K562 (cell line): ENCODE measurements around the gene PRELID3B. TPM values are rescaled to one million over a fixed set of nuclear protein-coding genes. Genes with fewer than 3 reads are reported as not detected.

Experiments
- CHD2 ChIP-seq: IDR thresholded peaks from 2 replicates; pipeline ENCODE4 v1.6.1; 2011; ENCODE audit warnings: low read depth, low read length
- FOXA3 ChIP-seq, 2 experiments: fragments of 450-650 bp in 1 of 2; sonication (generic) in 1 of 2; formaldehyde crosslinking; IDR thresholded peaks in 1 of 2; conservative IDR thresholded peaks in 1 of 2; 2 replicates each; pipeline versions ENCODE4 v1.4.0 to v1.8.0; 2020 to 2022; ENCODE audit warnings: mild to moderate bottlenecking in 2 of 2, missing genetic modification reagents in 1 of 2
- KAT2B ChIP-seq: IDR thresholded peaks from one replicate; pipeline ENCODE4 v1.6.1; 2012; ENCODE audit warnings: low read depth, mild to moderate bottlenecking, control low read depth, inconsistent platforms, low read length, moderate library complexity
- MYNN ChIP-seq, 2 experiments: sonication (generic); formaldehyde crosslinking in 1 of 2; IDR thresholded peaks; 2 replicates each; pipeline versions ENCODE4 v1.5.0 to v1.6.1; 2016 to 2020; ENCODE audit warnings: antibody characterized with exemption in 1 of 2, missing genetic modification reagents in 1 of 2
- NFIX ChIP-seq: fragments of 250-450 bp; sonication (Bioruptor Pico); IDR thresholded peaks from 2 replicates; pipeline ENCODE4 v1.4.0; 2020; ENCODE audit warnings: low read depth, mild to moderate bottlenecking, moderate library complexity
- NR2F6 ChIP-seq: fragments of 450-650 bp; formaldehyde crosslinking; IDR thresholded peaks from 2 replicates; pipeline ENCODE4 v1.4.0; 2020; ENCODE audit warnings: mild to moderate bottlenecking
- PTBP1 ChIP-seq: fragments of 200-400 bp; formaldehyde crosslinking; IDR thresholded peaks from 2 replicates; pipeline ENCODE4 v1.6.1; 2017; ENCODE audit warnings: low read depth, low read length
- RAD21 ChIP-seq, 2 experiments: fragments of 250-450 bp in 1 of 2; fragments of 450-650 bp in 1 of 2; sonication (Bioruptor Pico) in 1 of 2; formaldehyde crosslinking in 1 of 2; IDR thresholded peaks in 1 of 2; conservative IDR thresholded peaks in 1 of 2; 2 replicates each; pipeline versions ENCODE4 v1.4.0 to v1.8.0; 2020 to 2022; ENCODE audit warnings: mild to moderate bottlenecking in 2 of 2, moderate library complexity in 1 of 2
- SIX5 ChIP-seq, 2 experiments: IDR thresholded peaks; 2 replicates each; pipeline ENCODE4 v1.6.1; 2011; ENCODE audit warnings: low read length in 2 of 2, borderline replicate concordance in 1 of 2, low read depth in 1 of 2, mild to moderate bottlenecking in 1 of 2, moderate library complexity in 1 of 2; ENCODE audit not compliant: insufficient read depth in 1 of 2
- SREBF1 ChIP-seq: fragments of 150-350 bp; IDR thresholded peaks from 2 replicates; pipeline ENCODE4 v1.6.1; 2014; ENCODE audit warnings: antibody characterized with exemption, low read depth, low read length, borderline replicate concordance
- SRF ChIP-seq, 2 experiments: fragments of 250-450, 450-650 bp in 1 of 2; sonication (Bioruptor Pico) in 1 of 2; sonication (generic) in 1 of 2; formaldehyde crosslinking; IDR thresholded peaks; 2 replicates each; pipeline versions ENCODE4 v1.5.0 to v1.5.1; 2020 to 2022; ENCODE audit warnings: mild to moderate bottlenecking in 1 of 2, missing genetic modification reagents in 1 of 2
- TEAD1 ChIP-seq, 2 experiments: fragments of 450-650 bp in 1 of 2; sonication (generic) in 1 of 2; formaldehyde crosslinking; IDR thresholded peaks; 2 replicates each; pipeline versions ENCODE4 v1.4.0 to v1.8.0; 2020 to 2022; ENCODE audit warnings: mild to moderate bottlenecking in 2 of 2, missing genetic modification reagents in 1 of 2
- ZNF274 ChIP-seq: IDR thresholded peaks from 2 replicates; pipeline ENCODE4 v1.6.1; 2011; ENCODE audit warnings: low read depth, mild to moderate bottlenecking, low read length, moderate library complexity, borderline replicate concordance
- ZNF707 ChIP-seq: fragments of 250-450 bp; sonication (Bioruptor Pico); conservative IDR thresholded peaks from 2 replicates; pipeline ENCODE4 v1.8.0; 2022; ENCODE audit warnings: inconsistent platforms, mild to moderate bottlenecking, moderate library complexity
- ZNF766 ChIP-seq: fragments of 200-800 bp; sonication (Bioruptor generic); conservative IDR thresholded peaks from 2 replicates; pipeline ENCODE4 v1.6.1; 2016; ENCODE audit warnings: missing genetic modification characterization, missing compliant biosample characterization
- polyA plus RNA-seq, 8 experiments: library from polyadenylated mRNA; depleted of rRNA in 4 of 8; stranded (reverse) in 5 of 8; unstranded in 3 of 8; fragments of >200 nt; fragmentation: Nextera tagmentation in 2 of 8; fragmentation: Illumina TruSeq in 1 of 8; extraction: Ambion mirVana in 2 of 8; extraction: Trizol in 1 of 8; gene quantifications; 2 replicates each; pipeline versions ENCODE4 v1.2.1 to v1.2.3, GENCODE V29; 2011 to 2014; ENCODE audit warnings: inconsistent platforms in 1 of 8, missing spikeins in 1 of 8
- total RNA-seq, 7 experiments: library from RNA; depleted of rRNA in 6 of 7; stranded (reverse); fragments of >200 nt in 6 of 7; fragmentation: Illumina TruSeq in 2 of 7; extraction: Trizol in 2 of 7; gene quantifications; 2 replicates each; pipeline versions ENCODE4 v1.2.1 to v1.2.3, GENCODE V29; 2011 to 2021; ENCODE audit warnings: low replicate concordance in 1 of 7
- TF ChIP-seq, protein P1 (sequence below): sonication (generic); formaldehyde crosslinking; IDR thresholded peaks from 2 replicates; pipeline ENCODE4 v1.8.1; 2023; ENCODE audit warnings: mild to moderate bottlenecking, missing genetic modification reagents
- TF ChIP-seq, protein P2 (sequence below): fragments of 250-450 bp; sonication (Bioruptor Pico); IDR thresholded peaks from 2 replicates; pipeline ENCODE4 v1.4.0; 2020; ENCODE audit warnings: mild to moderate bottlenecking, moderate library complexity, borderline replicate concordance
- TF ChIP-seq, protein P3 (sequence below): sonication (generic); formaldehyde crosslinking; IDR thresholded peaks from 2 replicates; pipeline ENCODE4 v1.8.0; 2022; ENCODE audit warnings: mild to moderate bottlenecking, missing genetic modification reagents

Gene PRELID3B
- total and polyA plus RNA-seq, 9 of the 15 experiments (the other 6 are each of a cell fraction or from before 2014, with no cell fraction given) = 77.0 to 186 (median 101) TPM

DNA sequence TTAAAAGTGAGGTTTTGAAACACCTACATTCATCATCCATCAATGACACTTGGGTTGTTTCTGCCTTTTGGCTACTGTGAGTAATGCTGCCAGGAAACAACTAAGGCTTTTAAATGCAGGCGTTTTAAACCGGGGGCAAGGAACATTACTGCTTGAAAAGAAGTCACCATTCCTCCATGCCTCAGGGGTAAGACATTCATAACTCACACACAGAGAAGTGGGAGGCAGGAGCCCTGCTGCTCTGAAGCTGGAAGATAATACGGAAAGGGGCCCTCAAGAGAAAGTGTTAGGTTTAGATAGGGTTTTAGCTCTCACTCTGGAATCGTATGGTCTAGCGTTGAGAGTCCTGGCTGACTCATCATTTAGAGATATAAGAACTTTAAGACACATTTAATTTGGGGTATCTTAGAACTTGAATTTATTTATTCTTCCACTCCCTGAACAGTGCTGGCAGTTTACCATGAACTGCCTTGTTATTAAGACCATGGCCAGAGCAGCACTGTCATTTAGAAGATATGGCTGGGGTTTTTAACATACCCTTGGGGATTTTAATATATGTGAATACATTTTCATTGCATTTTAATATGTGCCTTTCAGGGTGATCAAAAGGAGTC, 21.5 kb downstream of the PRELID3B start (continued):
- no peak for TF ChIP-seq RAD21 (CRISPR knock-in tag; conservative IDR thresholded peaks at IDR 0.05 in 1 of 2, IDR thresholded peaks at IDR 0.05 in 1 of 2)
- no peak for TF ChIP-seq KAT2B
- no peak for TF ChIP-seq FOXA3 (CRISPR knock-in tag; conservative IDR thresholded peaks at IDR 0.05 in 1 of 2, IDR thresholded peaks at IDR 0.05 in 1 of 2)
- no peak for TF ChIP-seq NR2F6 (CRISPR knock-in tag)
- TF ChIP-seq MYNN (IDR thresholded peaks at IDR 0.05) = peak; percentile 98
- no peak for TF ChIP-seq MYNN (CRISPR knock-in tag; IDR thresholded peaks at IDR 0.05)
- no peak for TF ChIP-seq SRF (CRISPR knock-in tag; IDR thresholded peaks at IDR 0.05)
- TF ChIP-seq NFIX = no peak
- TF ChIP-seq, protein P1, sequence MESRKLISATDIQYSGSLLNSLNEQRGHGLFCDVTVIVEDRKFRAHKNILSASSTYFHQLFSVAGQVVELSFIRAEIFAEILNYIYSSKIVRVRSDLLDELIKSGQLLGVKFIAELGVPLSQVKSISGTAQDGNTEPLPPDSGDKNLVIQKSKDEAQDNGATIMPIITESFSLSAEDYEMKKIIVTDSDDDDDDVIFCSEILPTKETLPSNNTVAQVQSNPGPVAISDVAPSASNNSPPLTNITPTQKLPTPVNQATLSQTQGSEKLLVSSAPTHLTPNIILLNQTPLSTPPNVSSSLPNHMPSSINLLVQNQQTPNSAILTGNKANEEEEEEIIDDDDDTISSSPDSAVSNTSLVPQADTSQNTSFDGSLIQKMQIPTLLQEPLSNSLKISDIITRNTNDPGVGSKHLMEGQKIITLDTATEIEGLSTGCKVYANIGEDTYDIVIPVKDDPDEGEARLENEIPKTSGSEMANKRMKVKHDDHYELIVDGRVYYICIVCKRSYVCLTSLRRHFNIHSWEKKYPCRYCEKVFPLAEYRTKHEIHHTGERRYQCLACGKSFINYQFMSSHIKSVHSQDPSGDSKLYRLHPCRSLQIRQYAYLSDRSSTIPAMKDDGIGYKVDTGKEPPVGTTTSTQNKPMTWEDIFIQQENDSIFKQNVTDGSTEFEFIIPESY = no peak
- TF ChIP-seq ZNF707 (CRISPR knock-in tag) = no peak
- no peak for TF ChIP-seq PTBP1
- TF ChIP-seq, protein P2, sequence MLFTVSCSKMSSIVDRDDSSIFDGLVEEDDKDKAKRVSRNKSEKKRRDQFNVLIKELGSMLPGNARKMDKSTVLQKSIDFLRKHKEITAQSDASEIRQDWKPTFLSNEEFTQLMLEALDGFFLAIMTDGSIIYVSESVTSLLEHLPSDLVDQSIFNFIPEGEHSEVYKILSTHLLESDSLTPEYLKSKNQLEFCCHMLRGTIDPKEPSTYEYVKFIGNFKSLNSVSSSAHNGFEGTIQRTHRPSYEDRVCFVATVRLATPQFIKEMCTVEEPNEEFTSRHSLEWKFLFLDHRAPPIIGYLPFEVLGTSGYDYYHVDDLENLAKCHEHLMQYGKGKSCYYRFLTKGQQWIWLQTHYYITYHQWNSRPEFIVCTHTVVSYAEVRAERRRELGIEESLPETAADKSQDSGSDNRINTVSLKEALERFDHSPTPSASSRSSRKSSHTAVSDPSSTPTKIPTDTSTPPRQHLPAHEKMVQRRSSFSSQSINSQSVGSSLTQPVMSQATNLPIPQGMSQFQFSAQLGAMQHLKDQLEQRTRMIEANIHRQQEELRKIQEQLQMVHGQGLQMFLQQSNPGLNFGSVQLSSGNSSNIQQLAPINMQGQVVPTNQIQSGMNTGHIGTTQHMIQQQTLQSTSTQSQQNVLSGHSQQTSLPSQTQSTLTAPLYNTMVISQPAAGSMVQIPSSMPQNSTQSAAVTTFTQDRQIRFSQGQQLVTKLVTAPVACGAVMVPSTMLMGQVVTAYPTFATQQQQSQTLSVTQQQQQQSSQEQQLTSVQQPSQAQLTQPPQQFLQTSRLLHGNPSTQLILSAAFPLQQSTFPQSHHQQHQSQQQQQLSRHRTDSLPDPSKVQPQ (CRISPR knock-in tag) = no peak
- TF ChIP-seq, protein P3, sequence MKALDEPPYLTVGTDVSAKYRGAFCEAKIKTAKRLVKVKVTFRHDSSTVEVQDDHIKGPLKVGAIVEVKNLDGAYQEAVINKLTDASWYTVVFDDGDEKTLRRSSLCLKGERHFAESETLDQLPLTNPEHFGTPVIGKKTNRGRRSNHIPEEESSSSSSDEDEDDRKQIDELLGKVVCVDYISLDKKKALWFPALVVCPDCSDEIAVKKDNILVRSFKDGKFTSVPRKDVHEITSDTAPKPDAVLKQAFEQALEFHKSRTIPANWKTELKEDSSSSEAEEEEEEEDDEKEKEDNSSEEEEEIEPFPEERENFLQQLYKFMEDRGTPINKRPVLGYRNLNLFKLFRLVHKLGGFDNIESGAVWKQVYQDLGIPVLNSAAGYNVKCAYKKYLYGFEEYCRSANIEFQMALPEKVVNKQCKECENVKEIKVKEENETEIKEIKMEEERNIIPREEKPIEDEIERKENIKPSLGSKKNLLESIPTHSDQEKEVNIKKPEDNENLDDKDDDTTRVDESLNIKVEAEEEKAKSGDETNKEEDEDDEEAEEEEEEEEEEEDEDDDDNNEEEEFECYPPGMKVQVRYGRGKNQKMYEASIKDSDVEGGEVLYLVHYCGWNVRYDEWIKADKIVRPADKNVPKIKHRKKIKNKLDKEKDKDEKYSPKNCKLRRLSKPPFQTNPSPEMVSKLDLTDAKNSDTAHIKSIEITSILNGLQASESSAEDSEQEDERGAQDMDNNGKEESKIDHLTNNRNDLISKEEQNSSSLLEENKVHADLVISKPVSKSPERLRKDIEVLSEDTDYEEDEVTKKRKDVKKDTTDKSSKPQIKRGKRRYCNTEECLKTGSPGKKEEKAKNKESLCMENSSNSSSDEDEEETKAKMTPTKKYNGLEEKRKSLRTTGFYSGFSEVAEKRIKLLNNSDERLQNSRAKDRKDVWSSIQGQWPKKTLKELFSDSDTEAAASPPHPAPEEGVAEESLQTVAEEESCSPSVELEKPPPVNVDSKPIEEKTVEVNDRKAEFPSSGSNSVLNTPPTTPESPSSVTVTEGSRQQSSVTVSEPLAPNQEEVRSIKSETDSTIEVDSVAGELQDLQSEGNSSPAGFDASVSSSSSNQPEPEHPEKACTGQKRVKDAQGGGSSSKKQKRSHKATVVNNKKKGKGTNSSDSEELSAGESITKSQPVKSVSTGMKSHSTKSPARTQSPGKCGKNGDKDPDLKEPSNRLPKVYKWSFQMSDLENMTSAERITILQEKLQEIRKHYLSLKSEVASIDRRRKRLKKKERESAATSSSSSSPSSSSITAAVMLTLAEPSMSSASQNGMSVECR (CRISPR knock-in tag) = no peak
- no peak for TF ChIP-seq SREBF1
- no peak for TF ChIP-seq SIX5 (IDR thresholded peaks at IDR 0.05; ENCODE audit: borderline replicate concordance in 1 of 2, insufficient read depth in 1 of 2, low read depth in 1 of 2, low read length in 2 of 2)
- peak in 1 of 2 experiments; percentile 36; a peak in 1 of 4 replicates for TF ChIP-seq TEAD1 (CRISPR knock-in tag; IDR thresholded peaks at IDR 0.05)
- TF ChIP-seq ZNF274 = no peak; the same call in 1 of the 2 replicates
- no peak; the same call in 1 of the 2 replicates for TF ChIP-seq CHD2
- peak; percentile 82 for TF ChIP-seq ZNF766 (CRISPR knock-in tag)
